NOMO-1 treated with DMSO at 0.1 percent for 48 hours (cell line): ENCODE measurements around the gene TBC1D10A.

ENCODE experiments used
- DNase-seq: peaks from one replicate; lab custom pipeline; 2025; ENCODE audit not compliant: unreplicated experiment; lab: John Stamatoyannopoulos, UW

Gene TBC1D10A

GRCh38 chr22:30267382-30268302, 59.1 kb downstream of the TBC1D10A start:
- DNase-seq, result peak; percentile 39

GRCh38 chr22:30266445-30267381, 60.0 kb downstream of the TBC1D10A start, which contains the start of gene OSM:
TSS of gene OSM (minus strand) at chr22:30266851. CDS start at chr22:30266799, 52 bp downstream.
- DNase-seq, result peak; percentile 79

- DNase-seq, result peak; percentile 78
Observed at GRCh38 chr22:30265823-30266444, 60.8 kb downstream of the TBC1D10A start.

GRCh38 chr22:30265131-30265720, 61.5 kb downstream of the TBC1D10A start:
- no peak for DNase-seq

- DNase-seq, result no peak
Observed at GRCh38 chr22:30263883-30264282, 62.9 kb downstream of the TBC1D10A start.

- peak; percentile 79 for DNase-seq
Observed at GRCh38 chr22:30262917-30263741, 63.6 kb downstream of the TBC1D10A start.

- no peak for DNase-seq
Observed at GRCh38 chr22:30262112-30262511, 64.6 kb downstream of the TBC1D10A start.

GRCh38 chr22:30261134-30261533, 65.6 kb downstream of the TBC1D10A start:
- DNase-seq, result peak; percentile 32

- no peak for DNase-seq
Observed at GRCh38 chr22:30260682-30261081, 66.1 kb downstream of the TBC1D10A start.

- no peak for DNase-seq
Observed at GRCh38 chr22:30260276-30260675, 66.5 kb downstream of the TBC1D10A start.

- no peak for DNase-seq
Observed at GRCh38 chr22:30254314-30254713, 72.4 kb downstream of the TBC1D10A start.

- no peak for DNase-seq
Observed at GRCh38 chr22:30253205-30253852, 73.4 kb downstream of the TBC1D10A start.

GRCh38 chr22:30252411-30253204, 74.1 kb downstream of the TBC1D10A start:
- DNase-seq, result peak; percentile 33

- no peak for DNase-seq
Observed at GRCh38 chr22:30251711-30252110, 75.0 kb downstream of the TBC1D10A start.

GRCh38 chr22:30250661-30251267, 76.0 kb downstream of the TBC1D10A start:
- no peak for DNase-seq

- no peak for DNase-seq
Observed at GRCh38 chr22:30250039-30250565, 76.6 kb downstream of the TBC1D10A start.

- no peak for DNase-seq
Observed at GRCh38 chr22:30249049-30250038, 77.4 kb downstream of the TBC1D10A start.
